Muscle of arm (tissue), 14 donors: ENCODE results near the gene ZNF716. TPM values are rescaled to one million over a fixed set of nuclear protein-coding genes. Genes with fewer than 3 reads are reported as not detected.
"Not testable (repeated sequence)": the region's sequence is repeated elsewhere in the genome, so short reads cannot be mapped to it uniquely, and the experiment has no call there.

ENCODE experiments used
- DNase-seq: peaks from one replicate; pipeline ENCODE4 v3.0.0-alpha.2; 2013
- long read RNA-seq, 11 donors: transcript quantifications; one replicate each; lab custom pipeline, GENCODE V29; 2026
- polyA plus RNA-seq, 12 donors: library from polyadenylated mRNA; unstranded; fragments of 120-200 nt; gene quantifications; one replicate each; pipeline ENCODE4 v1.2.1, GENCODE V29; 2013; ENCODE audit not compliant: insufficient read length in 12 of 12

The ZNF716 gene
- polyA plus RNA-seq = under 1 TPM in 5 of 12 donors, not detected in 7; 0.03 to 0.08 (median 0.04) TPM
- long read RNA-seq, donor 1 = 0 reads
- long read RNA-seq, donor 2 = 0 reads
- long read RNA-seq, donor 3 = 0 reads
- long read RNA-seq, donor 4 = 0 reads
- long read RNA-seq, donor 5 = 0 reads
- long read RNA-seq, donor 6 = 0 reads
- long read RNA-seq, donor 7 = 0 reads
- long read RNA-seq, donor 8 = 0 reads
- long read RNA-seq, donor 9 = 0 reads
- long read RNA-seq, donor 10 = 0 reads
- long read RNA-seq, donor 11 = 0 reads

GRCh38 chr7:57449904-57450303, at the start of gene ZNF716:
TSS of gene ZNF716 (plus strand) at chr7:57450177. CDS start at chr7:57450289, 112 bp downstream.
- DNase-seq = no peak

- DNase-seq = no peak
These were observed 49.3 kb upstream of the ZNF716 start for GRCh38 chr7:57400531-57401155.

- DNase-seq = not testable (repeated sequence)
These were observed 46.9 kb upstream of the ZNF716 start for GRCh38 chr7:57403051-57403450.

- no peak for DNase-seq
These were observed 46.2 kb upstream of the ZNF716 start for GRCh38 chr7:57403601-57404342.

GRCh38 chr7:57404343-57404966, 45.5 kb upstream of the ZNF716 start:
- no peak for DNase-seq

GRCh38 chr7:57404967-57405421, 45.0 kb upstream of the ZNF716 start:
- DNase-seq = no peak

GRCh38 chr7:57407125-57407524, 42.9 kb upstream of the ZNF716 start:
- DNase-seq = no peak

- DNase-seq = no peak
These were observed 37.8 kb upstream of the ZNF716 start for GRCh38 chr7:57412168-57412567.

- no peak for DNase-seq
These were observed 37.4 kb upstream of the ZNF716 start for GRCh38 chr7:57412618-57413017.

- DNase-seq = no peak
These were observed 36.2 kb upstream of the ZNF716 start for GRCh38 chr7:57413529-57414398.

GRCh38 chr7:57414415-57414814, 35.6 kb upstream of the ZNF716 start:
- DNase-seq = no peak

- DNase-seq = no peak
These were observed 35.1 kb upstream of the ZNF716 start for GRCh38 chr7:57414852-57415251.

GRCh38 chr7:57415326-57415725, 34.7 kb upstream of the ZNF716 start:
- no peak for DNase-seq

GRCh38 chr7:57415730-57416129, 34.2 kb upstream of the ZNF716 start:
- no peak for DNase-seq

- no peak for DNase-seq
These were observed 33.2 kb upstream of the ZNF716 start for GRCh38 chr7:57416601-57417358.

- no peak for DNase-seq
These were observed 32.2 kb upstream of the ZNF716 start for GRCh38 chr7:57417736-57418135.

- no peak for DNase-seq
These were observed 26.2 kb upstream of the ZNF716 start for GRCh38 chr7:57423768-57424167.

GRCh38 chr7:57424515-57425238, 25.3 kb upstream of the ZNF716 start:
- no peak for DNase-seq

- DNase-seq = no peak
These were observed 24.6 kb upstream of the ZNF716 start for GRCh38 chr7:57425239-57425944.
